CD4-positive, alpha-beta T cell treated with Interleukin-1 beta for 1 hour (primary cell): ENCODE results near the gene ASB18.

ENCODE experiments used
- DNase-seq, 2 donors: peaks; one replicate each; pipeline ENCODE4 v3.0.0-alpha.2; 2020 to 2022

Gene ASB18

DNA sequence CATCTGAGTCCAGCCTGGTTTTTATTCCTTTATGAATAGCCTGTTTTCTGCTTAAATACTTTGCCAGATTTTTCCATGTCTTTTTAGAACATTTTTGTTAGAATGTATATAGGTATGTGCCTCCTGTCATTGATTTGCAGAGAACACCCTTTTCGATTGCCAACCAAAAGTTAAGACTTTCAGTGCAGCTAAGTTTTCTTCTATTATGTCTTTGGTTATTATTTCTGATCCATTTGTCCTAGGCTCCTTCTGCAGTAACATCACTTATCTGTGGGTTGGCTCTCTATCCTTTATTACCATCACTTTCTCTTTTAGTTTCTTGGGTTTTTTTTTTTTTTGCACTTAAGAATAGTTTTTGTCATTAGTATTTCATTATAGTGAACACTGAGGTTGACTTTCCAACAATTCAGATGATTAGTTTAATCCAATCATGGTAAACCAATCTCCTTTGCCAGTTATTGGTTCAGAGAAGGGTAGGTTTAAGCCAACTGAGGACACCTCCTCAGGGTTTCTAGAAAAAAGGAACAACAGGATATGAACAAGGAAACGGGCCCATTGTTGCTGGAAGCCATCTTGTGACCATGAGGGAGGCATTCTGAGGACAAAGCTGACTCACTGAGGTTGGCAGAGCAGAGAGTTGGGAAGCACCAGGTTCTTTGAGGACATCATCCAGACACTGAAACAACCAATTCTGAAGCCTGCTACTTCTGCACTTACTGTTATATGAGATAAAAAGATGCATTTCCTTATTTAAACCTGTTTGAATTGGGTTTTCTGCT lies 58.1 kb downstream of the ASB18 start:
- DNase-seq, result no peak

DNA sequence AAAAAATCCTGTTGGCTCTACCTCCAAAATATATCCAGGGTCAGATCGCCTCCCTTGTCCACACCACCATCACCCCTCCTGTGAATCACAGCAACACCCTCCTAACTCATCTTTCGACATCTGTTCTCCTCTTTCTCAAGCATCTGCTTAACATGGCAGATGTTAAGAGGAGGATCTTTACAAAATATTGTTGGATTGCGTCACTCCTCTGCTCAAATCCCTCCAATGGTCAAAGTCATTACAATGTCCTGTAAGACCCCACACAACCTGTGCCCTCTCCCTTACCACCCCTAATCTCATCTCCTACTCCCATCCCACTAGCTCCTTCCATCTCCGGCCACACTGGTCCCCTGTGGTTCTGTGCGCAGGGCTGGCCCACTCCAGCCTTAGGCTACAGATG lies 59.3 kb downstream of the ASB18 start:
- DNase-seq, result no peak

DNA sequence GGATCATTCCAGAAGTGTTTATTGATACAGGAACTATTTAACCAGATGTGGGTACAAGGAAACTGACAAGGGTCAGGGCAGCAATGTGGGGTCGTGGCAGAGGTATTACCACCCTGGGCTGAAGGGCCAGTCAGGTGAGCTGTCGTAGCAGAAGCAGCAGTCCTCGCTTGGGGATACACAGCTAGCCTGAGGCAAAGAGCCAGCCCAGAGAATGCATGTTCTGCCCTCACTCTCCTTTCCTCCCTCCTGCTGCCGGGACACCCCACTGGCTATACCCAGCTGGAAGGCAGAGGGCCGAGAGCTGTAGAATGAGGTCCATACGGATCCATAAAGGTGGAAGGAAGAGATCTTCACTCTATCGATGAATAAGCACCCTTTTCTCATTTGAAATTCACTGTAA lies 63.8 kb downstream of the ASB18 start:
- no peak for DNase-seq

DNA sequence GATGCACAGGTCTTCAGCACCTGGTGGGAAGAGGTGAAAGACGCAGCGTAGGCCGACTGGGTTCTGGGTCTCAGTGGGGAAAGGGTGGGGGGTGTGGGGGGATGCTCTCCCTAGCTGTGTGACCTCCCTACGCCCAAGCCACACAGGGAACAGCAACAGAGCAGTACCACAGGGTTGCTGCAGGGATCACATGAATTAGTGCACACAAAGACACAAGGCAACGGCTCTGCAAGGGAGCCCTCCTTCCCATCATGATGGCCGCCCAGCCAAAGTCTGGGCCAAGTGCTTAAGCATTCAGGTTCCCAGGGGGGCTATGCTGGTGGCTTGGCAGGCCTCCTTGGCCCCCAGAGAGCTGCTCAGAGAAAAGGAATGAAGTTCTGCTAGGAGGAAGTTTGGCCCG lies 67.8 kb downstream of the ASB18 start:
- no peak for DNase-seq

DNA sequence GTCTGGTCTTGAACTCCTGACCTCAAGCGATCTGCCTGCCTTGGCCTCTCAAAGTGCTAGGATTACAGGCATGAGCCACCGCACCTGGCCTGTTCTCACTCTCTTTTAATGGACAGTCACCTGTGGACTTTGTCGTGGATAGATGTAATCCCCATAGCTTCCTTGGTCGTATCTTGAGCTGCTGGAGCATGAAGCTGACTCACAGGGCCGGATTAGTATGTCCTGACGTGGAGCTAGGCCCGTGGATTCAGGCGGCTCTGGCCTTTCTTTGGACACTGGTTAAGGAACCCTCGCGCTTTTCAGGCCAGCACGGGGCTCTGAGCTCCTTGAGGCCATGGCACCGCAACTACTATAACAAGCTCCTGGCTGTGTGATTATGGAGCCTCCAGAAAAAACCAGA lies 68.5 kb downstream of the ASB18 start:
- DNase-seq, result no peak

DNA sequence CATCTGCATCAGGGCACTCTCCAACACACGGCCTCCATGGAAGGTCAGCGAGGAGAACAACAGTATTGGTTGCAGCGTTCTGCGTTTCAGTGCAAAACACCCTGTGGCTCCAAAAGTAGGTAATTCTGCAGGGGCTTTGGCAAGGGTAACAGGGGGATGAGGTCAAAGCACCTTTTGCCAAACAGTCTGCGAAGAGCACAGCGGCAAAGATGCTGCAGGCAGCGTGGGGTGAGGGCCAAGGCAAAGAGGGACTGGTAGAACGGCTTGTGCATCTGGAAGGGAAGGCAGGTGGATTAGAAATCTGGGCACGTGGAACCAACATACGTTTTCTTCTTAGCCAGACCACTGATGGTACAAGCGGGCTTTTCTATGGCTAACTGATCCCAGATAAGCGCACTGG lies 69.4 kb downstream of the ASB18 start:
- DNase-seq, result no peak

DNA sequence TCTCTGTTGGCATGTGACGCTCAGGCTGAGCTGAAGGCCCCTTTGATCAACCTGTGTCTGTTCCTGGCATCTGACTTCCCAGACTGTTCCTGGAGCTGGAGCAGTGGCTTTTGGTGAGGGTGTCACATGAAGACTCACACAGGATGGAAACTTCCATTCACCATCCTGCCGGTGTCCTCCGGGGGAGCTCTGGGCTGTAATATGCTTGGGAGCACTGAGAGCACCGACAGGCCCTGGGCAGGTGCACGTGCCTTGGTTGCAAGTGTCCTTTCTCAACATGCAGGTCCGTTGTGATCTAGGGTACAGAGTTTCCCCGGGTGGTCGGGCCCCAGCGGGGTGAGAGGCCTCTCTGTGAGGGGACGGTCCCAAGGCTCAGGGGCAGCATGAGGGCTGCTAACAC lies 71.2 kb downstream of the ASB18 start:
- DNase-seq, result no peak

DNA sequence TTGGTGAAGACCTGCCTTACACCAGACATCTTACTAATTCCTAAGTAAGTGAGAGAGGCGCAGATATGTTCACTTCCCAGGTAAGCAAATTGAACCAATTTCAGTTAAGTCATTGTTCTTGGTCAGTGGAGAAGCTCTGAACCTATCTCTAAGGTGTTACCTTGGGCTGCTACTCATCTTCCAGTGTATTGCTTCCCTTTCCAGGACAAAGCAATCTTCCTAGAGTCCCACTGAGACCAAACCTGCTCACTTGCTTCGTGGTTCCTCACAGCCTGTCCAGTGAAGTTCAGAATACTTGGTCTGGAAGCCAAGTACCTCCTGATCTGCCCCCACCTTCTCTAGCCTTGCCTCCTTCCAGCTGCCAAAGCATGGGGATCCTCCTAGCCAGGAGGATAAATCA lies 73.5 kb downstream of the ASB18 start:
- DNase-seq, result no peak

DNA sequence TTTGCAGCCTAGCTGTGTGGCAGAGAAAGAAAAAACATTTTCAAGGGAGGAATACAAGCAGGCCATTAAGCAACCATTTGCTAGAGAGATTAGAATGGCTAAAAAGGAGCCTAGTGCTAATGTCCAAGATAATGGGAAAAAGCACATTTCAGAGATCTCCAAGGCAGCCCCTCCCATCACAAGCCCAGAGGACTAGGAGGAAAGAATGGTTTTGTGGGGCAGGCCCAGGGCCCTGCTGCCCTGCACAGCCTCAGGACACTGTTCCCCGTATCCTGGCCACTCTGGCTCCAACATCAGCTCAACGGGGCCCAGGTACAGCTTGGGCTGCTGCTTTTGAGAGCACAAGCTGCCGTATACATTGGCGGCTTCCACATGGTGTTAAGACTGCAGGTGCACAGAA lies 79.5 kb downstream of the ASB18 start:
- no peak for DNase-seq

DNA sequence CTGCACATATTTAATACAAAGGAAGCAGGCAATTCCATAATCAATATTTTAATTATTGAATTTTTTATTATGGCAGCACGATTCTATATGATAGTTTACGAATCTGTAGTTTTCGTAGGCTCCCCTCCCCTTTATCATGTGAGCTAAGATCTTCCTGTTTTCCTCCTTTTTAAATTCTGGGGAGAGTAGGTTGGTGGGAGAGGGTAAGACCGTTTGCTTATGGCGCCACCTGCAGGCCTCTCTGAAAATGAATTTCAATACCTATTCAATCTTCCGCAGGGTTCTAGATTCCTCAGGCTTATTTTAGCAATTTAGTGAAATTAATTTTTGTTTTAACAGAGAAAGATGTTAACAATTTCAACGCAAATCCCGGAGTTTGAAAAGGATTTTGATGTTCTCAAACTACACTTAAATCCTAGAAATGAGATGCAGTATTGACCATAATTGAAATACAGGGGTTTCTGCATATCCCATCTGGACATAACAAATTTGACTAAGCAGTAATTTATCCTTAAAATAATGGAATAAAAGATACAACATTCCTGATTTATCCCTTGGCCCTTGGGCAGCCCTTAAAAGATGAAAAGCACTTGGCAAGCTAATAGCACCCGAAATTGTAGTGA lies 83.3 kb downstream of the ASB18 start:
- peak in 1 of 2 donors; percentile 22 for DNase-seq

DNA sequence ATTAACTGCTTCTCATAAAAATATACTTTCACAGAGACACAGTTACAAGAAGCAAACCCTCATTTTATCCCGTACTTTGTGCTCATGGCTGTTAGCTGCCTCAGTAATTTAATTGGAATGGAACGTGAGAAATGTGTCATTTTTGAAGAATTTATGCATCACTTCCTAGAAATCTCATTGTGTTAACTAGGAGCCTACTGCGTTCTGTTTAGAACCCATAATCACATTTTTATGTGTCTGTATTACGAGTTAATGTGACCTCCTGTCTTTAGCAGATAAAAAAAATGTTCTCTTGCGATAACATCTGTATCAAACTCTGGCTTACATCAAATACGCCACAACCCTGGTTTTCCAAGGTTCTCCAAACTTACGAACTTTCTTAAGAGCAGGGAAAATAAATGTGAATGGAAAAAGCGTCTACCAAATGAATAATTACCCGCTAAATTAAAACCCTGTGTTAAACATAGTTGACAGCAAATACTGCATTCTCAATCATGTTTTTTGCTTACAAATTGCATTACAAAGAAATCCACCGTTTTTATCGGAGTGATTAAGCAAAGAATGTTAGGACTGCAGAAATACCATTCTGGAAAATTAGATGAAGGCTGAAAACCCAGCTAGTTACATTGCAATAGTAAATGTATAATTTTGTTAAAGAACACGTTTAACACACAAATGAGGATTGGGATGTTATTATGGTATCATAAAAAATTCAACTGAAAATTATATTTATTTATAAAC lies 84.0 kb downstream of the ASB18 start:
- DNase-seq, result no peak

DNA sequence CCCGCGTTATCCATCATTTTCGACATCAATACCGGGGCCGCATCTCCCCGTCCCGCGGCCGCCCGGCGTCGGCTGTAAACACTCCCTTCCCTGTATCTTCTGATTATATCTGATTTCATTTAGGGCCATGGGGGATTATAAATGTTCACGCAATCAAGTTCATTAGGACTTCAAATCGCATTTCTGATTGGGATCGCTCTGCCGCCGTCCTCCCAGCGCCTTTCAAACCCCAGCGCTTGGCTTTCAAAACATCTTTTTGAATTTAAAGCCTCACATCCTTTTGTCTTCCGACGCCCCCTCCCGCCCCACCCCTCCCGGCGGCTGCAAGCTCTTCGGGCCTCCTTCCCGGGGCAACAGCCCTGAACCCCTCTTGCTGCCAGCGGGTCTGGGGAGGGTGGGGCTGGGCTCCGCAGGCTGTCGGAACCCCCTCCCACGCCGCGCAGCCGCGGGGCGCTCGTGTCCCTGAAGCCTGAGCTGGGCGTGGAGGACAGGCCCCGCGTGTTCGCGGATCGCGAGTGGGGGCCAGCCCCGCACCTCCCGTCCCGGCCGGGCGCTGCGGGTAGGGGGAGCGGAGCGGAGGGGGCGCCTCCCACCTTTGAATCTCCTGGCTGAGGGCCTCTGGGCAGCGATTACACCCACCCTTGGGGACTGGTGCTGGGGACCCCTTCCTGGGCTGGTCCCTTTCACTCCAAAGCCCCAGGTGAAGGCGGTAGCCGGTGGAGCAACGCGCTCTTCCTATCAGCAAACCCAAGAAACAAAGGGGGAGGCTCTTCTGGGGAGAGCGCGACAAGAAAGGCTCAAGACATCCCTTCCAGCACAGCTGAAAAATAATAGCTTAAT lies 84.8 kb downstream of the ASB18 start:
- no peak for DNase-seq

DNA sequence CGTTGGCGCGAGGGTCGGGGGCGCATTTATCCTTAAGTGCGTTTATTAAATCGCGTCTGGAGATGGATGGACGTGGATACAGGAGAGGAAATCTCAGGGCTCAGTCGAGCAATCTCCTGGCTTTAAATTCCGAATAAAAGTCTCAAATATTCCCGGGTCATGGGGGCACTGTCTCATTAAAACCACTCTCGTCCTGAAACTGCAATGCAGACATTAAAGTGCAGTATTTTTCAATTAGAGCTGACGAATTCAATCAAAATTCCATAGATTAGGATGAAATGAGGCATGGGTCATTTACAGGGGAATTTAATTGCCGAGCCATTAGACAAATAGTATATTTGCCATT lies 85.3 kb downstream of the ASB18 start:
- DNase-seq, result no peak

DNA sequence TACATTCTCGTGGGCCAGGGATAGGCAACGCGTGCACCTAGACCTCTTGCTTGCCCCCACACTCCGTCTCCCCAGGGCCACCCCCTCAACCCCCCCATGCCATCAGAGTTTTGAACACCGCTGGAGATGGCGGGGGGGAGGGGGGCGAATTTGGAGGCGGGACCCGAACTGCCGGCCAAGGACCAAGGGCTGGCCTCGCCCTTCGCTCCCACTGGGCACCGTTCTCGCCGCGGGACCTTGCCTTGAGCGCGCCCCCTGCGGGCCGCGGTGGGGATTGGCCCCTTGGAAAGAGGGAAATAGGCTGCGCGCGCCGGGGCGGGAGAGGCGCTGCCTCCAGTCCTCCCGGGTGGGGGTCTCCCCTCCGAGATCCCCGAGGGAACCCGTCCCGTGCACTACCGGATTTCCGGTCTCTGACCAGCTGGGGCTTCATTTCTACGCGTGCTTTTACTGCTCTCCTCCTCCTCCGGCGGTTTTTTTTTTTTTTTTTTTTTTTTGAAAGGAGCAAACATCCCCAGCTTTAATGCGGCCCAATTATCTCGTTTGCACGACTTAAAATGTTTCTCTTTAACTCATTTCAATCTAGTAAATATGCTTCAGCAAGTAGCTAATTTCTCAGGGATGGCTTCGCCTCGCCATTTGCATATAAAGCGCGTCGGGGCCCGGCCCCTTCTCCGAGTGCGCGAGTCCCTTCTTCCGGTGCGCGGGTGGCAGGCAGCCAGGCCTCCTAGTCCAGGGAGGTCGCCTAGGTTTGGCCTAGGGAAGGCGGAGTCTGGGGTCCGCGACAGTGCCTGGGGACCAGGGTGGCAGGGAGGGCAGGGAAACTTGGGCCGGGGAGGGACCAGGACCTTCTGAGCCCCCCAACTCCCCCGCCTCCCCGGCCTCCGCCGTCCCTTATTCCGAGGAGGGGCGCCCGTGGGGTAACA lies 86.0 kb downstream of the ASB18 start:
- DNase-seq, result peak in 1 of 2 donors; percentile 20

DNA sequence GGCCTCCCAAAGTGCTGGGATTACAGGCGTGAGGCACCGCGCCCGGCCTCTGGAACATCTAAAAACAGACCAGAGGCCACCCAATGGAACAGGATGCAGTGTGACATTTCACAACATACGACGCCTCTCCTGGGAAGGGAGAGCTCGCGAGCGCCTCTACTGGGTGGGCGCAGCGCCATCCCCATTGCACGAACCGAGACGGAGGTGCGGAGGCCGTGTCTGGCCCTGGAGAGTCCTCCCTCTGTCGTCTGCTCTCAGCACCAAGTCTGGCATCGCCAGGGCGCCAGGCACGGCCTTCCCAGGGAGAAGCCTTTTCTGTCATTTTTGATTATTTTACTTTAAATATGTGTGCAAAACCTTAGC lies 86.6 kb downstream of the ASB18 start:
- DNase-seq, result no peak

DNA sequence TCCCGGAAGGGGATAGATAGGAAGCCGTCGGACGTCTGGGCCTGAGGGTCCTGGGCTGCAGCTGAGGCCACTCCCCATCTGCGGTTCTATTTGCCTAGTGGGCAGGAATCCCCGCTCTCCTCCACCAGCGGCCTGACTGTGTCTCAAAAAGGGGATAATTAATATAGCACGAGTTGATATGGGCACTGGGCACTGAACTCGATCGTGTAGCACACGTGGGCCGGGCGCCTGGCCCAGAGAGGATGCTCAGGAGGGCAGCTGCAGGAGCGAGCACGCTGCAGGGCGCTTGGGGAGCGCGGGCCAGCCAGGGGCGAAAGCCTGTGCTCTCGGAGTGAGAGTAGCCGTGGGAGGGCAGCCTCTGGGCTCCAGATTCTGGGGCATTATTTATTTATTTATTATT lies 87.3 kb downstream of the ASB18 start:
- DNase-seq, result no peak

DNA sequence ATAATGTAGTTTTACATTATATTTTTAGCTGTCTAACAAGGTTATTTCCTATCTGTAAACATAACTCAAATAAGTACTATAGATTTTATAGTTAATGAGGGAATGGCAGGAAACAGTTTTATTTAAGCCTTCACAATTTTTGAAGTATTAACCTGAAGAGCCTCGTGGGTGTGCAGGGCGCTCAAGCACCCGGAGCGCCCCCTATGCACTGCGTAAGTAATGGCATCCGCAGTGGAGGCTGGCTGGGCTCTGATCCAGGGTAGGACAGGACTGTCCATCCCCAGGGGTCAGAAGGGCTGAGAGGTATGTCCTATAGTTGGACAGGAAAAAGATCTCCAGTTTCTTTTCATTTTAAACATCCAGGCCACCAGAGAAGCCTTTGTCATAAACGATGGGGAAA lies 87.8 kb downstream of the ASB18 start:
- DNase-seq, result no peak

DNA sequence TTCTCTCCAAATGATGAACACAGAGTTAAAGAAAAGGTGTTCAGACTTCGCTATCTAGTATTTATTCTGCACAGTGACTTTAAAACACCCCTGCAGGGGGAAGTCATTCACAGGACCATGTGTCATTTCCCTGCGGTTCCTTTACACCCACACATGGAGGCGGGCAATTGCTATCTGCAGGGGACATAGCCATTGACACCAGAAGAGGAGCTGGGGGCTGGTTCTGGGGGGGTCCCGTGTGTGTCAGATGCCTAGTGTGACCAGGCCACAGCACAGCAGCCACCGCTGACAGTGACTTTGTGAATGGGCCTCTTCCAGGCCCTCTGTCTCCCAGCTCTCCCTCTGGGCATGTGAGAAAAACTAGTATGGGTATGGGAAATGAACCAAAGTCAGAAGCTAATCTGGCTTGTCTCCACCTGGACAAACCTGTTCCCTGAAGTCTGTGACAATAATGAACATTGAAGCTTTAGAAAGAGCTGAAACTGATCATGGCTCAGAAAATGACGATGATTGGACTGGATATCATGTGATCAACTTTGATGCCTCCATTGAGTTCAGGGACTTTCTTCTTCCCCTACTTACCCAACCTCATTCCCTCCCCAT lies 88.6 kb downstream of the ASB18 start:
- no peak for DNase-seq

DNA sequence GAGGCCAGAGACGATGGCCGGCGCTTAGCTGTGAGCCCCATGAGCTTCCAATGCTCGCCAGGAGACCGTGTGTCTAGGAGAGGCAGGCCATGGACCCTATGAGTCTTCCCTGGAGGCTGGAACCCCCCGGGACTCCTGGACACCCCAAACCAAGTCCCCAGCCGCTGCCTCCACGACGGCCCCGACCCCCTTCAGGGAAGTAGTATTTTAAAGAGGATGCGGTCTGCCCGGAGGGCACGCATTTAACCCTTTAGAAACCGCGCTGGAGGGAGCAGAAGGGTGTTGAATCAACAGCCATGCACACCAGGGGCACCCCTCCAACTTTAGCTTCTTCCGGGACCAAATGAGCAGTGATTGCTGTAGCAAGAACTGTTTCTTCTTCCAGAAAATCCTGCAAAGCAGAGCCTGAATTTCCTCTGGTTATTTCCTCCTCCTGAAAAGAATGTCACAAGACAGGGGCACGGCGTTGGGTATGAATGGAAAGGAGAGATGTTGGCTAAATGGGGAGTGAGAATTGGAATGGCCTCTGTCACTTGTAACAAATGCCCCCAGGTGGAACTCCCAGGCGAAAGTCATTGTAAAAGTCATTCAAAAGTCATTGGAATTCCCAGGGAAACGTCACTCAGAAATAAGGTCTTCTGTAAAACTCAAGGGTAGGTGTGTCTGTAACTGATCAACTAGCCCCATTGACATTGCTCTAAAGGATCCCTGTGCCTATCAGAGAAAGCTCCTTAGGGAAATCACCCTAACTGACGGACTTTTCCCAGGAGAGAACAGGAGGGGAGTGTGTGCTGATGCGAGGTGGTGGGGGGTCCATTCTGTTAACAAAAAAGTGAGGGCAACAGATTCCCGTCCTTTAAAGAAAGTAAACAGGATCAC lies 90.2 kb downstream of the ASB18 start:
- DNase-seq, result no peak

DNA sequence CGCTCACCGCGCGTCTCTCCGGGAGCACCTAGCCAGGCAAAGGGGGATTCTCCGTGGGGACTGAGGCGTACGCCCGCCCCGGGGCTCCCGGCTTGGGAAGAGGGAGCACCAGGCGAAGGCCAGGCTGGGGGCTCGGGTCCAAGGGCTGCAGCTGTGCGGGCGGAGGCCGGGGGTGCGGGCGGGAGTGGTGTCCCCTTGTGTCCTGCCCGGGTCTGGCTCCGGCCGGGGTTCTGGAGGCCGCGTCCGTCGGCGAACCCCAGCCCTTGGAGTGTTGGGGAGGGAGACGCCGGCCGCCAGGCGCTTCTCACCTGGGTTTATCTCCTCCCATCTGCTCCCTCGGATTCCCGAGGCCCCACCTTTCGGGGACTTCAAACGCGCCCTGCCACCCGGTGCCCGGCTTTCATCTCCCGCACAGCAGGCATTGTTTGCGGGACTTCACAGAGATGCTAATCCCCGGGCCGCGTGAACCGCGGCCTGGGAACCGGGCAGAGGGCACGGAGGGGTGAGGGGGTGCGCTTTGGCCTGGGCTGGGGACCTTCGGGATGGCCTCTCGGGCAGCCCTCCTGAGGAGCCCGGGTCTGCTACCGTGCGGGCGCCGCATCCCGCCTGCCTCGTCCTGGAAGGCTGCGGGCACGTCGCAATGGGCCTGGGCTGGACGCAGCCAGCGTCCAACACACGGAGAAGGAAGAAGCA lies 91.0 kb downstream of the ASB18 start:
- no peak for DNase-seq
